Keratinocyte (primary cell): ENCODE measurements around the gene VAV1. TPM values are rescaled to one million over a fixed set of nuclear protein-coding genes. Genes with fewer than 3 reads are reported as not detected.

Experiments used
- DNase-seq: peaks from one replicate; pipeline ENCODE4 v3.0.0-alpha.2; 2011; ENCODE audit warnings: low read depth, missing footprints, low spot score
- FAIRE-seq: peaks from 2 replicates; lab custom pipeline; 2011; peaks lifted over from hg19 to GRCh38; lab: Jason Lieb, UNC
- H2AFZ ChIP-seq: 2 replicates; pipeline ENCODE4 v1.6.0; 2012; ENCODE audit warnings: low read length, control low read depth, inconsistent platforms; ENCODE audit not compliant: control insufficient read depth
- H3K27ac ChIP-seq: 2 replicates; pipeline ENCODE4 v1.5.1; 2011; ENCODE audit warnings: low read length; ENCODE audit not compliant: control insufficient read depth, insufficient read depth
- H3K27me3 ChIP-seq: 3 replicates; pipeline ENCODE4 v1.6.0; 2011; ENCODE audit warnings: low read length; ENCODE audit not compliant: control insufficient read depth, insufficient read depth; ENCODE audit errors: extremely low read depth
- H3K36me3 ChIP-seq, 2 experiments: 2 replicates in 1 of 2; 3 replicates in 1 of 2; pipeline ENCODE4 v1.5.1; 2011; ENCODE audit warnings: low read length in 2 of 2, mild to moderate bottlenecking in 1 of 2; ENCODE audit not compliant: control insufficient read depth in 2 of 2, insufficient read depth in 2 of 2; ENCODE audit errors: extremely low read depth in 1 of 2
- H3K4me1 ChIP-seq: 3 replicates; pipeline ENCODE4 v1.5.1; 2011; ENCODE audit warnings: low read length; ENCODE audit not compliant: control insufficient read depth, insufficient read depth; ENCODE audit errors: extremely low read depth
- H3K4me2 ChIP-seq: 3 replicates; pipeline ENCODE4 v1.6.0; 2011; ENCODE audit warnings: low read depth, low read length; ENCODE audit not compliant: control insufficient read depth, insufficient read depth; ENCODE audit errors: extremely low read depth
- H3K4me3 ChIP-seq, 3 experiments: fragments of 200-600 bp in 1 of 3; sonication (generic) in 1 of 3; 2 replicates in 2 of 3; 3 replicates in 1 of 3; pipeline ENCODE4 v1.5.1; 2011 to 2016; ENCODE audit warnings: low read length in 3 of 3, mild to moderate bottlenecking in 3 of 3, control low read depth in 2 of 3, inconsistent platforms in 1 of 3, low read depth in 1 of 3, mixed read lengths in 1 of 3, mixed run types in 1 of 3, moderate library complexity in 1 of 3; ENCODE audit not compliant: control insufficient read depth in 2 of 3, insufficient read depth in 2 of 3; ENCODE audit errors: extremely low read depth in 1 of 3
- H3K79me2 ChIP-seq: 2 replicates; pipeline ENCODE4 v1.6.0; 2012; ENCODE audit warnings: low read length; ENCODE audit not compliant: control insufficient read depth, insufficient read depth
- H3K9ac ChIP-seq: 3 replicates; pipeline ENCODE4 v1.6.0; 2011; ENCODE audit warnings: low read length; ENCODE audit not compliant: control insufficient read depth, insufficient read depth; ENCODE audit errors: extremely low read depth
- H3K9me1 ChIP-seq: 3 replicates; pipeline ENCODE4 v1.6.0; 2011; ENCODE audit warnings: low read length; ENCODE audit not compliant: control insufficient read depth, insufficient read depth; ENCODE audit errors: extremely low read depth
- H3K9me3 ChIP-seq: 2 replicates; pipeline ENCODE4 v1.5.1; 2012; ENCODE audit warnings: low read depth, low read length; ENCODE audit not compliant: control insufficient read depth
- H4K20me1 ChIP-seq: 3 replicates; pipeline ENCODE4 v1.6.0; 2011; ENCODE audit warnings: low read length; ENCODE audit not compliant: control insufficient read depth, insufficient read depth; ENCODE audit errors: extremely low read depth
- EZH2 ChIP-seq: IDR thresholded peaks from one replicate; pipeline ENCODE4 v1.6.1; 2012; ENCODE audit warnings: inconsistent platforms, mild to moderate bottlenecking, low read length, moderate library complexity
- dilution Hi-C: fragments of 300-500 bp; cut with MboI; formaldehyde crosslinking; loops from one replicate; pipeline ENCODE4 v1.7.0; 2020; ENCODE audit warnings: low sequenced_read_pairs; ENCODE audit not compliant: extremely low pct_ligation_motif_present
- polyA plus RNA-seq, 5 experiments: library from polyadenylated mRNA; depleted of rRNA in 3 of 5; stranded (reverse) in 3 of 5; stranded (forward) in 1 of 5; unstranded in 1 of 5; fragments of >200 nt; gene quantifications; 1 replicate in 1 of 5; 2 replicates in 3 of 5; 3 replicates in 1 of 5; pipeline versions ENCODE4 v1.2.1 to v1.2.3, GENCODE V29; 2011 to 2012; ENCODE audit warnings: missing spikeins in 2 of 5, low read depth in 1 of 5, low replicate concordance in 1 of 5
- TF ChIP-seq, protein P1 (sequence below), 3 experiments: IDR thresholded peaks in 1 of 3; conservative IDR thresholded peaks in 1 of 3; optimal IDR thresholded peaks in 1 of 3; 2 replicates in 2 of 3; 3 replicates in 1 of 3; pipeline versions ENCODE3 to v1.5.1; 2011; ENCODE audit warnings: low read length in 3 of 3, mild to moderate bottlenecking in 3 of 3, moderate library complexity in 2 of 3, control low read depth in 1 of 3, inconsistent platforms in 1 of 3; ENCODE audit not compliant: insufficient read depth in 2 of 3; ENCODE audit errors: extremely low read depth in 1 of 3

Gene VAV1
- polyA plus RNA-seq, 1 donor (not counting 4 experiments of a cell fraction or from before 2014, with no cell fraction given) = 0.42 TPM

DNA sequence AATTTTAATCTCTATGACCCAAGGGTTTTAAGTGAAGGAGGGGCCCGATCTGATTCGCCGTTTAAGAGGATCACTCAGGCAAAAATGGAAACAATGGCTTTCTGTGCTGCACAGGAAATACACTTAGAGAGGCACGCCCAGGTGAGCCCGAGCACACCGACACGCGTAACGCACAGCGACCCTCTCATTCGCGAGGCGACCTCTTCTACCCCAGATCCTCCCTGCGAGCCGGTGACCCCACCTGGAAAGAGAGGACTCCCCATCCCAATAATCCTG lies 5.5 kb upstream of the VAV1 start:
- Histone ChIP-seq H3K79me2 (peaks cover 33% of the 10 kb centered on the region), H2AFZ (peak overlapping the region; percentile 68), H3K27me3 (no peaks in the 10 kb centered on the region), H3K4me3 (peak overlapping the region; percentile 62 to 98 (median 74)), H4K20me1 (no peaks in the 10 kb centered on the region), H3K36me3 (peaks cover 8 to 22% of the 10 kb centered on the region in 2 experiments), H3K9me3 (no peaks in the 10 kb centered on the region), H3K27ac (peak overlapping the region; percentile 95), H3K4me1 (peaks cover 16% of the 10 kb centered on the region), H3K9me1 (no peaks in the 10 kb centered on the region), H3K9ac (peak overlapping the region; percentile 97), H3K4me2 (peak overlapping the region; percentile 94)
- dilution Hi-C loops = no loop called here
- DNase-seq (no peak), FAIRE-seq (peak; percentile 59)
- no peak for TF ChIP-seq EZH2

DNA sequence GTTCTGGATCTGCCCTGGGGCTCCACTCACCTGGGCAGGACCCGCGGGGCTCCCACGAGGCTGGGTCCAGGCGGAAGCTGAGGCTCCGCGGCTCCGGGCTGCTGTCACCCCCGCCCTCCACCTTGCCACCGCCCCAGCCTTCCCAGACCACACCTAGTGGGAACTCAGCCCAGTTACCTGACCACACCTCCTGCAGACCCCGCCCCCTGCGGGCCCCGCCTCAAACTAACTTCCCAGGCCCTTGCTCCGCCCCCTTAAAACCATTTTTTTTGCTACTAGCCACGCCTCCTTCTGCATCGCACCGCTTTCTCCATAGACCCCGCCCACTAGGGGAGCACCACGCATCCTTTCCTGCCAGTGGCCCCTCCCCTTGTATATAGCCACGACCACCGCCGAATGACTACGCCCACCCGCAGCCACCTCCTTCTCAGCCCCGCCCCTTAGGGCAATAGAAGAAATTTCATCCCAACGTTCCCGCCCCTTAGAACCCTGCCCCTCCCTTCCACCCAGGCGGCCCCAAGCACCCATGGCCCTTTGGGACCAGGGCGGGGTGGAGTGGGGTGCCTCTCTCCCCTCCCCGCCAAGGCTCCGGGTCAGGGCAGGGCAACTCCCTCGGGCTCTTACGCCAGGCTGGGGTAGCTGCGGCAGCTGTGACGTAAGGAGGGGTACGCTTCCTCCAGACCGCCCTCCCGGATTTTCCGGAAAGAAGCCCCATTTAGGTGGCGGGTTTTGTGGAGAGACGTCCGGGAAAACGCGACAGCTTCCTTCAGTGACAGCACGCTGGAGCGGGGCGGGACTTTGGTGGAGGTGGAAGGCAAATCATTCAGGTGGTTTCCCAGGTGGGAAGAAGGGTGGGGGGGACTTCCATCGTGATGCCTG lies 4.9 kb upstream of the VAV1 start, which contains the start of gene SH2D3A:
SH2D3A (minus strand) TSS at position 79 of the 879 bp plus-strand sequence. CDS start 3,687 bp downstream, outside the sequence.
- no peaks in the 10 kb centered on the region for H3K9me1 ChIP-seq
- FAIRE-seq = peak; percentile 65
- TF ChIP-seq, protein P1, sequence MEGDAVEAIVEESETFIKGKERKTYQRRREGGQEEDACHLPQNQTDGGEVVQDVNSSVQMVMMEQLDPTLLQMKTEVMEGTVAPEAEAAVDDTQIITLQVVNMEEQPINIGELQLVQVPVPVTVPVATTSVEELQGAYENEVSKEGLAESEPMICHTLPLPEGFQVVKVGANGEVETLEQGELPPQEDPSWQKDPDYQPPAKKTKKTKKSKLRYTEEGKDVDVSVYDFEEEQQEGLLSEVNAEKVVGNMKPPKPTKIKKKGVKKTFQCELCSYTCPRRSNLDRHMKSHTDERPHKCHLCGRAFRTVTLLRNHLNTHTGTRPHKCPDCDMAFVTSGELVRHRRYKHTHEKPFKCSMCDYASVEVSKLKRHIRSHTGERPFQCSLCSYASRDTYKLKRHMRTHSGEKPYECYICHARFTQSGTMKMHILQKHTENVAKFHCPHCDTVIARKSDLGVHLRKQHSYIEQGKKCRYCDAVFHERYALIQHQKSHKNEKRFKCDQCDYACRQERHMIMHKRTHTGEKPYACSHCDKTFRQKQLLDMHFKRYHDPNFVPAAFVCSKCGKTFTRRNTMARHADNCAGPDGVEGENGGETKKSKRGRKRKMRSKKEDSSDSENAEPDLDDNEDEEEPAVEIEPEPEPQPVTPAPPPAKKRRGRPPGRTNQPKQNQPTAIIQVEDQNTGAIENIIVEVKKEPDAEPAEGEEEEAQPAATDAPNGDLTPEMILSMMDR (optimal IDR thresholded peaks at IDR 0.05 in 1 of 3, IDR thresholded peaks at IDR 0.05 in 1 of 3, conservative IDR thresholded peaks at IDR 0.05 in 1 of 3; ENCODE audit: extremely low read depth in 1 of 3, insufficient read depth in 2 of 3, low read length in 3 of 3) = no peak
- TF ChIP-seq EZH2 = no peak
- H3K27ac ChIP-seq = peak within 1 kb of the TSS; percentile 95
- peaks cover 8 to 22% of the 10 kb centered on the region in 2 experiments for H3K36me3 ChIP-seq
- no peaks in the 10 kb centered on the region for H3K27me3 ChIP-seq
- DNase-seq = peak; percentile 95
- peak within 1 kb of the TSS; percentile 73 for H2AFZ ChIP-seq
- peak within 1 kb of the TSS; percentile 94 for H3K4me2 ChIP-seq
- peaks cover 16% of the 10 kb centered on the region for H3K4me1 ChIP-seq
- dilution Hi-C loops = no loop called here
- peaks cover 31% of the 10 kb centered on the region for H3K79me2 ChIP-seq
- peak within 1 kb of the TSS; percentile 62 to 98 (median 74) for H3K4me3 ChIP-seq
- H3K9ac ChIP-seq = peak within 1 kb of the TSS; percentile 97
- no peaks in the 10 kb centered on the region for H3K9me3 ChIP-seq
- H4K20me1 ChIP-seq = no peaks in the 10 kb centered on the region
